HG03025 (cell line): ENCODE results near the gene SHQ1.
"Not testable (repeated sequence)": the region's sequence is repeated elsewhere in the genome, so short reads cannot be mapped to it uniquely, and the experiment has no call there.

Experiments
- ATAC-seq: cut with Tn5 transposase; IDR thresholded peaks from one replicate; pipeline ENCODE4 v1.9.1; 2021; ENCODE audit warnings: mild to moderate bottlenecking, moderate library complexity; ENCODE audit not compliant: unreplicated experiment, low FRiP score

Gene SHQ1

DNA sequence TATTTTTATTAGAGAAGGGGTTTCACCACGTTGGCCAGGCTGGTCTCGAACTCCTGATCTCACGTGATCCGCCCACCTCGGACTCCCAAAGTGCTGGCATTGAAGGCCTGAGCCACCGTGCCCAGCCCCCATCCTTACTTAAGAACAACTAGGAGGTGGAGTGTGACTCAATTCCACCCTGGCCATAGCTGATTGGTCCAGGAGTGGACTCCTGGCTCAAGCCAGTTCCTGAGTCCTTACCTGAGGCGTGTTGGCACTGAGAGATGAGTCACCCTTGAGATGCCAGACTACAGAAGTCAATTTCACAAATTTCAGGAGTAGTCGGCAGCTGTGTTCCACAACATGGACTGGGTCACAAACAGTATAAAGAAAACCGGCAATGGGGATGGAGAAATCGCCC lies 124.2 kb downstream of the SHQ1 start:
- ATAC-seq: no peak

- ATAC-seq: no peak
Observed at GRCh38 chr3:72722930-72723726, 125.1 kb downstream of the SHQ1 start.

GRCh38 chr3:72721683-72722381 lies 126.4 kb downstream of the SHQ1 start:
- no peak for ATAC-seq

DNA sequence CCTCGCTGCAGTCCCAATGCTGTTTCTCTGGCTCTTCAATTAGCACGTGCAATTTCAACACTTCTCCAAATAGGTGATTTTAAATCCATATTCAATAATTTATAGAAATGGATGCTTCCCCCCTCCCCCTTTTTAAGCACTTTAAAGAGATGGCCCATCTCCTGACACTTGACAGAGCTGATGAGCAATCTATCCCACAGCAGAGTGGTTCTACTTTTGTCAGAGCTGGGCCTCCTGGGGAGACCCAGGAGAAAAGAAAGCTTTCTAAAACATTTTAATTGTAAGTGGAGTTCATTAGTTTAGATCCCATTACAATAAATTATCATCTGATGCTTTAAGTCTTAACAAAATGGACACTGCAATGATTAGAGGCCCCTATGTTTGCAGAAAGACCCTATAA lies 127.7 kb downstream of the SHQ1 start:
- ATAC-seq: no peak

GRCh38 chr3:72719137-72719536 lies 129.1 kb downstream of the SHQ1 start:
- ATAC-seq: no peak

DNA sequence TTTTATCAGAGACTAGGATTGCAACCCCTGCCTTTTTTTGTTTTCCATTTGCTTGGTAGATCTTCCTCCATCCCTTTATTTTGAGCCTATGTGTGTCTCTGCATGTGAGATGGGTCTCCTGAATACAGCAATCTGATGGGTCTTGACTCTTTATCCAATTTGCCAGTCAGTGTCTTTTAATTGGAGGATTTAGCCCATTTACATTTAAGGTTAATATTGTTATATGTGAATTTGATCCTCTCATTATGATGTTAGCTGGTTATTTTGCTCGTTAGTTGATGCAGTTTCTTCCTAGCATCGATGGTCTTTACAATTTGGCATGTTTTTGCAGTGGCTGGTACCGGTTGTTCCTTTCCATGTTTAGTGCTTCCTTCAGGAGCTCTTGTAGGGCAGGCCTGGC lies 134.1 kb downstream of the SHQ1 start:
- not testable (repeated sequence) for ATAC-seq

DNA sequence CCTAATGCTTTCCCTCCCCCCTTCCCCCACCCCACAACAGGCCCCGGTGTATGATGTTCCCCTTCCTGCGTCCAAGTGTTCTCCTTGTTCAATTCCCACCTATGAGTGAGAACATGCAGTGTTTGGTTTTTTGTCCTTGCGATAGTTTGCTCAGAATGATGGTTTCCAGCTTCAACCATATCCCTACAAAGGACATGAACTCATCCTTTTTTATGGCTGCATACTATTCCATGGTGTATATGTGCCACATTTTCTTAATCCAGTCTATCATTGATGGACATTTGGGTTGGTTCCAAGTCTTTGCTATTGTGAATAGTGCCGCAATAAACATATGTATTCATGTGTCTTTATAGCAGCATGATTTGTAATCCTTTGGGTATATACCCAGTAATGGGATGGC lies 137.8 kb downstream of the SHQ1 start:
- ATAC-seq: not testable (repeated sequence)

DNA sequence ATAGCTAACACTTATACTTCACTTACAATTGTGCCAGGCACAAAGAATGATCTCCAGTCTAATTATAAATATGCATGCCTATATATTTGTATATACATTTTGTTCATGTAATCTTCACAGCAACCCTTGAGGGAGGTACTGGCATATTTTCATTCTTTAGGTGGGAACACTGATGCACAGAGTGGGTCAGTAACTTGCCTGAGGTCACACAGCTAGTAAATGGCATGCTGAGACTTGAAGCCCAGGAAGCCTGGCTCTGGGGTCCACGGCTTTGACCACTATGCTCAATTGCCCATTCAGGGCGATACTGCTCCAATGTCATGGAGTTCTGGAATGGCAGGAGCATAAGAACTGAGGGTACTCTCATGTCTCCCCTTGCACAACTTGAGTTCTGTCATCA lies 139.8 kb downstream of the SHQ1 start:
- no peak for ATAC-seq

GRCh38 chr3:72702997-72703396 lies 145.2 kb downstream of the SHQ1 start:
- ATAC-seq: no peak

DNA sequence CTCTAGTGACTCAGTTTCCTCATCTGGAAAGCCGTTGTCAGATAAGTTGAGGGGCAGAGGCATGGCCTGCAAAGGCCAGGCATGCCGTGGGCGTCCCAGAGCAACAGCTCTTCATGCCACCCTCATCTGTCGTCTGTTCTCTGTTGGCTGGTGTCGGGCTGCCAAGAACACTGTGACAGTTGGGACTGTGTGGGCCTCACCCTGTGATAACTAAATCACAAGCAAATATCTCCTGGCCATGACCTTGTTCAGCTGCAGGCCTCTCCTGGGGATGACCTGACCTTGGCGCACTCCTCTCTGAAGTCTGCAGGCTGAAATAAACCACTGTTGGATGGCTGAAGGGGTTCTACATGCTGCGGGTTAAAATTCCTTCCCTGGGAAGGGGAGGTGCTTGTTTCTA lies 145.9 kb downstream of the SHQ1 start:
- ATAC-seq: no peak

DNA sequence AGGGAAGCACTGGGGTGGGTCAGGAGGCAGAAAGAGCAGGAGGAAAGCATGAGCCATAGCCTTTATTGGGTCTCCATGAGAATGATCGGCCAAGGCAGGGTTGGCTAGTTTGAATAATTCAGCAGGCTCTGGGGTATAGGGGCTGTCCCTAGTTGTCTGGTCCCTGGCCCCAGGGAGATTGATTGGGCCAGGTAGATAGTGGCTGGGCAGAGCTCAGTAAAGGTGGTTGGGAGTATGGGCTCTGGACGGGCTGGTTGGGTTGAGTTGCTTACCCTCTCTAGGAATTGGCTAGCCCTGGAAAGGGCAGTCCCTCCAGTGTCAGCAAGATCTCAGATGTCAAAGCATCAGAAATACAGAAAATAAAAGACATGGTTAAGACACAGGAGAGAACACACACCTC lies 148.1 kb downstream of the SHQ1 start:
- no peak for ATAC-seq

GRCh38 chr3:72699631-72700030 lies 148.6 kb downstream of the SHQ1 start:
- ATAC-seq: no peak
